HG03571 (cell line): ENCODE results near the gene ADRM1.

Source experiments
- ATAC-seq: cut with Tn5 transposase; IDR thresholded peaks from one replicate; pipeline ENCODE4 v1.9.1; 2021; ENCODE audit not compliant: unreplicated experiment

Gene ADRM1

GRCh38 chr20:62277253-62277652 lies 25.5 kb upstream of the ADRM1 start:
- ATAC-seq = no peak

GRCh38 chr20:62280303-62280702 lies 22.5 kb upstream of the ADRM1 start:
- ATAC-seq = no peak

GRCh38 chr20:62281161-62281933 lies 21.4 kb upstream of the ADRM1 start:
- ATAC-seq = no peak

- ATAC-seq = no peak
Observed at GRCh38 chr20:62282103-62282502, 20.7 kb upstream of the ADRM1 start.

GRCh38 chr20:62282877-62283503 lies 19.8 kb upstream of the ADRM1 start:
- ATAC-seq = no peak

GRCh38 chr20:62284448-62284847 lies 18.3 kb upstream of the ADRM1 start:
- no peak for ATAC-seq

- no peak for ATAC-seq
Observed at GRCh38 chr20:62285151-62285550, 17.6 kb upstream of the ADRM1 start.

- no peak for ATAC-seq
Observed at GRCh38 chr20:62285722-62286121, 17.1 kb upstream of the ADRM1 start.

- no peak for ATAC-seq
Observed at GRCh38 chr20:62286493-62287064, 16.2 kb upstream of the ADRM1 start.

GRCh38 chr20:62287129-62287528 lies 15.7 kb upstream of the ADRM1 start:
- ATAC-seq = no peak

GRCh38 chr20:62287759-62288534 lies 14.8 kb upstream of the ADRM1 start:
- ATAC-seq = no peak

GRCh38 chr20:62288535-62289105 lies 14.2 kb upstream of the ADRM1 start:
- ATAC-seq = no peak

- ATAC-seq = no peak
Observed at GRCh38 chr20:62289131-62289530, 13.7 kb upstream of the ADRM1 start.

GRCh38 chr20:62289898-62290297 lies 12.9 kb upstream of the ADRM1 start:
- no peak for ATAC-seq

GRCh38 chr20:62291251-62292066 lies 11.3 kb upstream of the ADRM1 start:
- no peak for ATAC-seq

GRCh38 chr20:62292108-62292507 lies 10.7 kb upstream of the ADRM1 start:
- no peak for ATAC-seq

- ATAC-seq = no peak
Observed at GRCh38 chr20:62293111-62293784, 9.5 kb upstream of the ADRM1 start.

- no peak for ATAC-seq
Observed at GRCh38 chr20:62293946-62294345, 8.9 kb upstream of the ADRM1 start.

- ATAC-seq = no peak
Observed at GRCh38 chr20:62294516-62294915, 8.3 kb upstream of the ADRM1 start.
